HG03469 (cell line): ENCODE data around the gene PPP2R2D.
A peak's percentile ranks its signal among the peaks of the same experiment; 100 is the strongest.

ENCODE experiments used
- ATAC-seq: cut with Tn5 transposase; IDR thresholded peaks from one replicate; pipeline ENCODE4 v1.9.1; 2021; ENCODE audit warnings: mild to moderate bottlenecking, moderate library complexity, moderate number of reproducible peaks; ENCODE audit not compliant: unreplicated experiment

The PPP2R2D gene

GRCh38 chr10:131926253-131926652 lies 25.4 kb downstream of the PPP2R2D start:
- ATAC-seq = no peak

DNA sequence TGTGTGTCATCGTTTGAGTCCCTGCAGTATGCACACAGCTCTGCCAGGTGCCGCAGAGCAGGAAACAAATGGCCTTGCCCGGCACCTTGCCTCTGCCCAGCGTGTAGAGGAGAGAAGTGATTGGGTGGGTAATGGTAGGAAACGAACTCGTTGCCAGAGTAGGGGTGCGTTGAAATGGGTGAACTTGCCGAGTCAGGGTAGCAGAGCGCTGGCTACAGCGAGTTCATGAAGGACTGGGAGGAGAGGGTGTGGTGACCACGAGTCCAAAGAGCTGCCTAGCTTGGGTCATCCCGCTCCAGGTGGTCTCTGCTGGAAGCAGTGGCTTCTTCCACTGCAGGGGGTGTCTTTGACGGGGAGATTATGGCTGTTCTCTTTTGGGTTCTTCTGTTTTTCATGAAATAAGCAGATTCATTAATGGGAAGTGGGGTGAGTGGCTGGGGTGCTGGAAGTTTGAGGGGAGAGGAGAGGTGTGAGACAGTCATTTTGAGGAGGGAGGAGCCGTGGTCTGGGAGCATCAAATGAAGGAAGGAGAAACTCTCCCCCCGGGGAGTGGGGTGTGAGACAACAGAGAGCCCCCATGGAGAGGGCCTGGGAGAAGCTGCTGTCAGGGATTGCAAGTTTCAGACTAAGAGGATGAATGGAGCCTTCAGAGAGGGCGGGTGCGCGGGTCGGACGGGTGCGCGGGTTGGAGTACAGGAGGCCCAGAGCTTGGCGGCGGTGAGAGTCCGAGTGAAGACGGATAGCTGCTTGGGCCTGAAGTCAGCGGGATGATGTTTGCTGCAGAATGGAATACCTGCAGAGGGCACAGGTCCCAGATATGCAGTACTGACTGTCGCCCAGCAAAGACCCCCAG lies 26.2 kb downstream of the PPP2R2D start:
- no peak for ATAC-seq

DNA sequence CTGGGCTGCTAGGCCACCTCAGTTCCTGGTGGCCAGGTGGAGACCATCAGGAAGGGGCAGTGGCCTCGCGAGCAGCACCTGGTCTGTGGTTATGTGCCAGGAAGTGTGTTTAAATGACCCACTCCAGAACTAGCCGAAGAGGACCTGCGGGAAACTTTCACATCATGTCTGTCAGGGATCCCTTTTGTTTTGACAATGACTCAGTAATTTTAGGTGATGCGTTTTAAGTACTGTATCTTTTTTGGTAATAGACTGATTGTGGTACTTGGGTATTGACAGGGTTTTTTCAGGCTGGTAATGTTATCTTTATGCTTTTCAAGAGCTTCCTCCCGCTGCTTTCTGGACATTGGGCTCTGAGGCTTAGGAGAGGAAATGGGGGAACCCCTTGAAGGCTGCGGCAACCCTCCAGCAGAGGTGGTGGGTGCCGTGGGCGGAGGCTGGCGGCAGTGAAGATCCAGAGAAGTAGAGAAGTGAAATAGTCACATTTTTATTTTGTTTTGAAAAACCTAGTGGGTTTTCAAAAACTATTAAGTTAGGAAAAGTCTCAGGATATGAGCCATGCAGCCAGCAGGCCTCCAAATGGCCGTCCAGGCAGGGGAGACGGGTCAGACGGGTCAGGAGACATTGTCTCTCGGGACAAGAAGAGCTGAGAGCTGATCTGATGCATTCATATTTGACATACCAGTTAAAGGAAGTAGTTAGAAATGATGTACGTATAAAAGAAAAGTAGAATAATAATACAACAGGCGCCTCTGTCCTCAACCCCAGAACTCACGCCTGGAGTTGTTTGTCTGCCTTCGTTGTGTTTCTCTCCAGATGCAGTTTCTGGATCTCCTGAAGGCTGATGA lies 27.7 kb downstream of the PPP2R2D start:
- ATAC-seq = peak; percentile 78

- ATAC-seq = no peak
Observed at GRCh38 chr10:131929122-131929845, 28.5 kb downstream of the PPP2R2D start.

DNA sequence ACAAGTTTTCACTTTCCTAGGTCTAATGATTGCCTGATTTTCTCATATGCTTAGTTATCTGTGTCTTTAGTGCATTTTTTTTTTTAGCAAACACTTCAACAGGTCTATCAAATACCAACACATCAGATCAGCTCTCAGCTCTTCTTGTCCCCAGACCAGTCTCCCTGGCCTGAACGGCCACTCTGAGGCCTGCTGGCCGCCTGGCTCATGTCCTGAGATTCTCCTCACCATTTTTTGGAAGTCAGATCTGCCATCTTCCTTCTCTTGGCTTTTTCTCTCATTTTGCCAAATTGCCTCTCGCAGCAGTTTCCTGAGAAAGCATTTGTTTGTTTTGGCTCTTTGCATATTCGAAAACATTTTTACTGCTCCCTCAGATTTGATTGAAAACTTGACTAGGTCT lies 29.3 kb downstream of the PPP2R2D start:
- no peak for ATAC-seq

- no peak for ATAC-seq
Observed at GRCh38 chr10:131930586-131931330, 29.9 kb downstream of the PPP2R2D start.

- ATAC-seq = no peak
Observed at GRCh38 chr10:131931981-131932380, 31.2 kb downstream of the PPP2R2D start.

DNA sequence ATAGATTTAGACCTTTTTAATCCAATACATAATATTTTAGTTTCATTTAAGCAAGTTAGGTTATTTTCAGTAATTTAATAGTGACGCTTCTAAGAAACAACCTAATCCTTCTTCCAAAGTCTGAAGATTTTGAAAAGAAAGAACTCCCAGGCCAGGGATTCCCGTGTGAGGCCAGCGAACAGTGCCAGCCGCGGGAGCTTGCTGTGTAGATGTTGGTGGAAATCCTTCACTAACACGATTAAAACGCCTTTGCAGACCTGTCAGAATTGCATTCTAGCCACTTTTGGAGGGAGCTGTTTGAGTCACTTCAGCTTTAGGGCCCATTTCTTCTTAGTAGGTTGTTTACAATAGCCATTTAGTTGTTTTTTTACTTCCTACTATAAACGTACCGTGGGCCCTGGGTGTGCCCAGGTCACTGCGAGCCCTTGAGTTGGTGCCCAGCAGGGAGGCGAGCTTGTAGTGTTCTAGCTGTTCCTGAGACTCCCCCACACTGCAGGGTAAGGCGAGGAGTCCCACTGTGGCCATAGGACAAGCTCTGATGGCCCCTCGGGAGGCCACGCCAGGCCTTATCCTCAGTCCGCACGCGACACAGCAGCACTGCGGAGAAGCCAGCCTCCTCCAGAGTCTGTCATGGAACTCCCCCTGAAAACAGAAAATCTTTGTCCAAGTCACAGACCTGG lies 32.3 kb downstream of the PPP2R2D start:
- ATAC-seq = no peak

DNA sequence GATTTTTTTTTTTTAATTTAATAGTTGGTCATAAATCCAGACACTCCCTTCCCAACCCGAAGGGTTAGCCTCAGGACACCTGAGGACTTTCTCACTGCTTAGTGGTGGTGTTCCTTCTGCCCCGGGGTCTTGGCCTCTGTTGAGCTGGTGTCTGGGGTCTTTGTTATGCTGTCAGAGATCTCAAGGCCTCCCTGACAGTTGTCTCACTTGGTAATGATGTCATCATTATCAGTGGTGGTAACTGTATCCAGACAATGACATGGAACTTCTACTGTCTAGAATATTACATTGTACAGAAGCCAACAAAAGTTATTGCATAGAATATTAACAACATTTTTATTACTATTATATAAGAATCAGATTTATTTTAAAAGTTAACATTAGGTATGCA lies 32.9 kb downstream of the PPP2R2D start:
- no peak for ATAC-seq

GRCh38 chr10:131934769-131935168 lies 34.0 kb downstream of the PPP2R2D start:
- ATAC-seq = no peak

GRCh38 chr10:131935260-131935659 lies 34.5 kb downstream of the PPP2R2D start:
- no peak for ATAC-seq

- no peak for ATAC-seq
Observed at GRCh38 chr10:131936294-131936693, 35.5 kb downstream of the PPP2R2D start.

GRCh38 chr10:131936736-131937135 lies 35.9 kb downstream of the PPP2R2D start:
- no peak for ATAC-seq

- ATAC-seq = no peak
Observed at GRCh38 chr10:131937836-131938235, 37.0 kb downstream of the PPP2R2D start.

DNA sequence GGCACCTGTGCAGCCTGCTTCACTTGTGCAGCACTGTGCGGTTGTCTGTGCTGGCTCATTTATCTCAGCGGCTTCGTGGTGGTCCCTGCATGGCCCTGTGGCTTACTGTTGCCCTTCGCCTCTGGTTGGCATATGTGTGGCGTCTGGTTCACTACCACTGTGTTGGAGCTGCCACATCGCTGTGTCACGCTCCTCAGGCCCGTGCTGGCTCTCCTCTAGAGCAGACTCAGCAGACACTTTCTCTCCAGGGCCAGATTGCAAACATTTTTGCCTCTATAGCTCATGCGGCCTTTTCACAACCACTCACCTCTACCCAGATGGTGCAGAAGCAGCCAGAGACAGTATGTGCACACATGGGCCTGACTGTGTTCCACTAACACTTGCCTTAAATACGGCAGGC lies 37.9 kb downstream of the PPP2R2D start:
- ATAC-seq = no peak

GRCh38 chr10:131942455-131942854 lies 41.6 kb downstream of the PPP2R2D start:
- ATAC-seq = no peak

DNA sequence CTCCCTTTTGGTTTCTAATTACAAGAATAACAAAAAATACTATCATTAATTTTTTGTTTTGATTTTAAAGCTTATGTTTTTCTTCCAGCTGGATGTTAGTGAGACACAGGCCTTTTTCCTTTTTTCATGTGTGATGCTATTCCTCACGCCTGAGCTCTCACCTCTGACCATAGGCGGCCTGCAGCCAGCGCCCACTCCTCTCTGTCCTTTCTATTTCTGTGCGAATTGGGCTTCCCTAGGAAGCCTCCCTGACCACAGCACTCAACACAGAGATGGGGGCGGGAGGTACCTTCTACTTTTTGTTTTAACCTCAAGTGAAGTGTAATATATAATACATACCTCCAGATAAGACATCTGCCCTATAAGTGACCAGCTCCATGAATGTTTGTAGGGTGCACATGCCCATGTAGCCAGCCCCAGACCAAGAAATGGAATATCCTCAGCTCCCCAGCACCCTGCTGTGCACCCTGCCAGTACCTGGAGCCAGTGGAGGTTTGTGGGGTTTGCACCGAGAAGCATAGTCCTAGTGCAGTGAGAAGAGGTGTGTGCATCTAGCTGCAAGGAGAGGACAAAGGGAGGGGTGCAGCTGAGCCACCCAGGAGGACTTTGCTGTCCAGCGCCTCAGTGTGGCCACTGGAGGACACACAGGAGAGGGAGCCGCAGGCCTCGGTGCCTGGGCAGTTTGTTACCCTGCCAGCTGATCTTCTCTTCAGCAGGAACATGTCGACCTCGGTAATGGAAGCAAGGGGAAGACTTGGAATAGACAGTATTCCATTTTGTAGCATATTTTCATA lies 42.4 kb downstream of the PPP2R2D start:
- no peak for ATAC-seq

DNA sequence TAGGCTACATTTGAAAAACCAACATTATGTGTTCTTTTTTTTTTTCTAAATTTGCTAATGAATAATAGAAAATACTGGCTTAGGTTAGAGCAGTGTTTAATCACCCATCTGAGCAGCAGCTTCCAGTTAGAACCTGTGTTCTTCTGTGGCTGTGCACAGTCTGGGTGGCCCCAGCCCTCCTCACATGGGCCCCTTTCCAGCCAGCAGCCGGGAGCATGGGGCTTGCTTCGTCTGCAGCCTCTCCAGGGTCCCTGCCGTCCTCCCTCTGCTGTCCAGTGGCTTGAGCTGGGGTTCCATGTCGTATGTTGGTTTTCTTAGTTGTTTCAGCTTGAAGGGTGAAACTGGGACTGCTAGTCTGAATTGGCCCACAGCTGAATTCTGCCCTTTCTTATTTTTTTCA lies 43.6 kb downstream of the PPP2R2D start:
- no peak for ATAC-seq

DNA sequence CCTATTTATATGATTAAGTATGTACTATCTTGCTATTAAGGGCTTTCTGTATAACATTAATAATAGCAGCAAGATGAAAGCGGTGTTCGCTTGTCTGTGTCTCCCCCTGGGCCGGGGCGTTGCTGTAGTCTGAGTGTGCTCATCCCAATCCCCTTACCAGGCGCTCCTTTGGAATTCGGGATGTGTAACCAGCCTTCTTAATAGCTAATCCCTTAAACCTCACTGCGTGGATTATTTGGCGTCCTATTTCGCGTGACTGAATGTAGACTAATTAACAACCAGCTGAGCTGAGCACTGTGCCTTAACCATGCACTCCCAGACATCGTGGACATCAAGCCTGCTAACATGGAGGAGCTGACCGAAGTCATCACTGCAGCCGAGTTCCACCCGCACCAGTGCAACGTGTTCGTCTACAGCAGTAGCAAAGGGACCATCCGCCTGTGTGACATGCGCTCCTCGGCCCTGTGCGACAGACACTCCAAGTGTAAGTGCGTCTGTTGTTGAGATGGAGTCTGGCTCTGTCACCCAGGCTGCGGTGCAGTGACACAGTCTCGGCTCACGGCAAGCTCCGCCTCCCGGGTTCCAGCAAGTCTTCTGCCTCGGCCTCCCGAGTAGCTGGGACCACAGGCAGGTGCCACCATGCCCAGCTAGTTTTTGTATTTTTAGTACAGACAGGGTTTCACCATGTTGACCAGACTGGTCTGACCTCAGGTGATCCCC lies 44.3 kb downstream of the PPP2R2D start:
- no peak for ATAC-seq
